Left lobe of liver (tissue), 2 donors: ENCODE data around the gene TMOD4. TPM values are rescaled to one million over a fixed set of nuclear protein-coding genes. Genes with fewer than 3 reads are reported as not detected.

Source experiments
- ATAC-seq: fragments of 200-7000 bp; cut with Tn5 transposase; one replicate; pipeline ENCODE4 v1.9.1; 2020; ENCODE audit warnings: mild to moderate bottlenecking, moderate library complexity
- DNase-seq: peaks from one replicate; pipeline ENCODE4 v3.0.0-alpha.2; 2020; ENCODE audit warnings: low spot score
- total RNA-seq: library from RNA; stranded (reverse); gene quantifications from one replicate; pipeline ENCODE4 v1.2.1, GENCODE V29; 2021
- donor health status: DM: no; HTN: no; CAD: no; lungs with moderate emphysema.
- donor health status: DM: no; HTN: yes; CAD: no.

TMOD4 gene
- total RNA-seq, 1 donor from 2014 or later = 0.33 TPM

- no peak for DNase-seq
- ATAC-seq = no peak
Observed at GRCh38 chr1:151144474-151145303, 31.1 kb downstream of the TMOD4 start.

- DNase-seq (no peak), ATAC-seq (no peak)
Observed at GRCh38 chr1:151143986-151144385, 31.8 kb downstream of the TMOD4 start.

- no peak for DNase-seq
- no peak for ATAC-seq
Observed at GRCh38 chr1:151143057-151143435, 32.7 kb downstream of the TMOD4 start.

- ATAC-seq = no peak
- no peak for DNase-seq
Observed at GRCh38 chr1:151142411-151143056, 33.2 kb downstream of the TMOD4 start.

- ATAC-seq (no peak), DNase-seq (no peak)
Observed at GRCh38 chr1:151137789-151138188, 38.0 kb downstream of the TMOD4 start.

GRCh38 chr1:151135433-151136385 is 40.1 kb downstream of the TMOD4 start:
- ATAC-seq (no peak), DNase-seq (no peak)

- DNase-seq = no peak
- ATAC-seq = no peak
Observed at GRCh38 chr1:151134991-151135390, 40.8 kb downstream of the TMOD4 start.

GRCh38 chr1:151134396-151134795 is 41.4 kb downstream of the TMOD4 start:
- ATAC-seq (peak; percentile 79), DNase-seq (no peak)

GRCh38 chr1:151133018-151133806 is 42.6 kb downstream of the TMOD4 start:
- ATAC-seq (no peak), DNase-seq (no peak)

GRCh38 chr1:151132335-151133017 is 43.3 kb downstream of the TMOD4 start:
- ATAC-seq (no peak), DNase-seq (no peak)

GRCh38 chr1:151131701-151132334 is 44.0 kb downstream of the TMOD4 start:
- ATAC-seq = peak; percentile 7
- no peak for DNase-seq

GRCh38 chr1:151130987-151131586 is 44.7 kb downstream of the TMOD4 start:
- DNase-seq = peak; percentile 76
- peak; percentile 78 for ATAC-seq

GRCh38 chr1:151128800-151129199 is 47.0 kb downstream of the TMOD4 start:
- ATAC-seq = no peak

GRCh38 chr1:151124763-151125403 is 50.9 kb downstream of the TMOD4 start:
- DNase-seq = no peak
- no peak for ATAC-seq

More at GRCh38 chr1:151128800-151129199, 47.0 kb downstream of the TMOD4 start:
- DNase-seq = no peak
